Activated CD8-positive, alpha-beta memory T cell treated with anti-CD3 and anti-CD28 coated beads, Interleukin-2, amount 10 ng/mL, durations not matched to agents 7 days and 5 days (primary cell): Measurements from ENCODE around the gene KCNQ5. TPM values are rescaled to one million over a fixed set of nuclear protein-coding genes. Genes with fewer than 3 reads are reported as not detected.

Source experiments
- ATAC-seq: fragments of 150-1000 bp; cut with Tn5 transposase; one replicate; pipeline ENCODE4 v1.10.0; 2021; ENCODE audit warnings: moderate library complexity
- CTCF ChIA-PET: fragments of 350-600 bp; sonication (Branson Sonifier 250); formaldehyde crosslinking; loops from one replicate; lab custom pipeline; 2021; ENCODE audit warnings: antibody characterized with exemption; lab: Charles Lee
- DNase-seq: peaks from one replicate; pipeline ENCODE4 v3.0.0-alpha.2; 2020
- H3K27ac Mint-ChIP-seq: one replicate; pipeline ENCODE4 v1.8.0; 2021; ENCODE audit warnings: mild to moderate bottlenecking, mixed read lengths
- H3K27me3 Mint-ChIP-seq: one replicate; pipeline ENCODE4 v1.8.0; 2021; ENCODE audit warnings: mixed read lengths
- H3K36me3 Mint-ChIP-seq: one replicate; pipeline ENCODE4 v1.8.0; 2021; ENCODE audit warnings: mild to moderate bottlenecking, mixed read lengths
- H3K4me1 Mint-ChIP-seq: one replicate; pipeline ENCODE4 v1.8.0; 2021; ENCODE audit warnings: mixed read lengths
- H3K4me3 Mint-ChIP-seq: one replicate; pipeline ENCODE4 v1.8.0; 2021; ENCODE audit warnings: mild to moderate bottlenecking, moderate library complexity, mixed read lengths
- H3K9me3 Mint-ChIP-seq: one replicate; pipeline ENCODE4 v1.8.0; 2022; ENCODE audit warnings: low read depth, mixed read lengths
- total RNA-seq, 2 experiments: library from RNA; stranded (reverse); gene quantifications; one replicate each; pipeline ENCODE4 v1.2.3, GENCODE V29; 2021

The KCNQ5 gene
- total RNA-seq, 2 experiments from 2014 or later: 7.2 to 7.8 TPM

- ATAC-seq (peak; percentile 48), DNase-seq (peak; percentile 58)
- Mint-ChIP-seq H3K9me3 (no peaks in the 10 kb centered on the region), H3K36me3 (peaks cover 10% of the 10 kb centered on the region), H3K27me3 (peaks cover 29% of the 10 kb centered on the region), H3K4me3 (peak overlapping the region; percentile 82), H3K27ac (peak overlapping the region; percentile 88), H3K4me1 (peaks cover 59% of the 10 kb centered on the region)
- CTCF ChIA-PET: interaction anchor here (1.0 to 5.9 kb wide), 8 partner anchors 10 to 1031 kb away, joined by 3 to 64 read pairs (median 4); no protein-coding TSS in a partner anchor
Observed at GRCh38 chr6:72622094-72622940, 453 bp downstream of the KCNQ5 start.

GRCh38 chr6:72623808-72624207, 1.9 kb downstream of the KCNQ5 start:
- Mint-ChIP-seq H3K4me1 (peaks cover 58% of the 10 kb centered on the region), H3K4me3 (peak overlapping the region; percentile 82), H3K27ac (no peak overlapping the region), H3K9me3 (no peaks in the 10 kb centered on the region), H3K27me3 (peaks cover 26% of the 10 kb centered on the region), H3K36me3 (peaks cover 13% of the 10 kb centered on the region)
- CTCF ChIA-PET: interaction anchor here (2.1 to 5.9 kb wide), 3 partner anchors 11 to 506 kb away, joined by 5 to 64 read pairs (median 7); no protein-coding TSS in a partner anchor
- ATAC-seq (no peak), DNase-seq (no peak)

- no peak overlapping the region for H3K4me3 Mint-ChIP-seq
- H3K27me3 Mint-ChIP-seq: peaks cover 26% of the 10 kb centered on the region
- peaks cover 54% of the 10 kb centered on the region for H3K4me1 Mint-ChIP-seq
- DNase-seq (no peak), ATAC-seq (no peak)
- no peaks in the 10 kb centered on the region for H3K9me3 Mint-ChIP-seq
- H3K27ac Mint-ChIP-seq: no peak overlapping the region
- CTCF ChIA-PET: interaction anchor here (0.9 to 2.1 kb wide), 2 partner anchors 8 to 506 kb away, joined by 4 to 8 read pairs; no protein-coding TSS in a partner anchor
- peaks cover 14% of the 10 kb centered on the region for H3K36me3 Mint-ChIP-seq
Observed at GRCh38 chr6:72624557-72625160, 2.8 kb downstream of the KCNQ5 start.

- peaks cover 40% of the 10 kb centered on the region for H3K4me1 Mint-ChIP-seq
- H3K4me3 Mint-ChIP-seq: no peak overlapping the region
- ATAC-seq (no peak), DNase-seq (no peak)
- peaks cover 15% of the 10 kb centered on the region for H3K27me3 Mint-ChIP-seq
- peak overlapping the region; percentile 4 for H3K27ac Mint-ChIP-seq
- H3K9me3 Mint-ChIP-seq: no peaks in the 10 kb centered on the region
- H3K36me3 Mint-ChIP-seq: peaks cover 15% of the 10 kb centered on the region
- CTCF ChIA-PET: interaction anchor here (2.1 kb wide), 1 partner anchor 9 kb away, joined by 8 read pairs; no protein-coding TSS in a partner anchor
Observed at GRCh38 chr6:72626126-72626525, 4.3 kb downstream of the KCNQ5 start.

- Mint-ChIP-seq H3K4me1 (peaks cover 39% of the 10 kb centered on the region), H3K27ac (no peak overlapping the region), H3K9me3 (peaks cover 3% of the 10 kb centered on the region), H3K36me3 (peaks cover 20% of the 10 kb centered on the region), H3K27me3 (peaks cover 14% of the 10 kb centered on the region), H3K4me3 (no peak overlapping the region)
- CTCF ChIA-PET: no interaction called here
- DNase-seq: no peak
- ATAC-seq: no peak
Observed at GRCh38 chr6:72627539-72627938, 5.7 kb downstream of the KCNQ5 start.

GRCh38 chr6:72631480-72631879, 9.6 kb downstream of the KCNQ5 start:
- CTCF ChIA-PET: no interaction called here
- Mint-ChIP-seq H3K36me3 (peaks cover 22% of the 10 kb centered on the region), H3K4me1 (peaks cover 8% of the 10 kb centered on the region), H3K9me3 (peaks cover 3% of the 10 kb centered on the region), H3K27me3 (no peaks in the 10 kb centered on the region), H3K4me3 (no peak overlapping the region), H3K27ac (no peak overlapping the region)
- no peak for DNase-seq
- no peak for ATAC-seq

GRCh38 chr6:72635636-72636035, 13.8 kb downstream of the KCNQ5 start:
- no peak for ATAC-seq
- Mint-ChIP-seq H3K36me3 (peaks cover 15% of the 10 kb centered on the region), H3K4me3 (no peak overlapping the region), H3K9me3 (peaks cover 3% of the 10 kb centered on the region), H3K4me1 (no peaks in the 10 kb centered on the region), H3K27me3 (no peaks in the 10 kb centered on the region), H3K27ac (no peak overlapping the region)
- no peak for DNase-seq
- CTCF ChIA-PET: interaction anchor here (1.7 kb wide), 1 partner anchor 13 kb away, joined by 7 read pairs; no protein-coding TSS in a partner anchor

GRCh38 chr6:72636215-72636614, 14.4 kb downstream of the KCNQ5 start:
- H3K4me1 Mint-ChIP-seq: no peaks in the 10 kb centered on the region
- no peak for ATAC-seq
- H3K4me3 Mint-ChIP-seq: no peak overlapping the region
- CTCF ChIA-PET: interaction anchor here (1.0 kb wide), 1 partner anchor 17 kb away, joined by 3 read pairs; no protein-coding TSS in a partner anchor
- H3K36me3 Mint-ChIP-seq: peaks cover 13% of the 10 kb centered on the region
- no peaks in the 10 kb centered on the region for H3K27me3 Mint-ChIP-seq
- H3K27ac Mint-ChIP-seq: no peak overlapping the region
- H3K9me3 Mint-ChIP-seq: peaks cover 3% of the 10 kb centered on the region
- no peak for DNase-seq

- CTCF ChIA-PET: interaction anchor here (1.0 kb wide), 1 partner anchor 17 kb away, joined by 3 read pairs; no protein-coding TSS in a partner anchor
- Mint-ChIP-seq H3K27me3 (no peaks in the 10 kb centered on the region), H3K9me3 (no peaks in the 10 kb centered on the region), H3K4me1 (no peaks in the 10 kb centered on the region), H3K4me3 (no peak overlapping the region), H3K36me3 (peaks cover 11% of the 10 kb centered on the region), H3K27ac (no peak overlapping the region)
- DNase-seq (no peak), ATAC-seq (no peak)
Observed at GRCh38 chr6:72636786-72637185, 14.9 kb downstream of the KCNQ5 start.

- CTCF ChIA-PET: no interaction called here
- ATAC-seq: no peak
Observed at GRCh38 chr6:72639920-72640614, 18.2 kb downstream of the KCNQ5 start.

GRCh38 chr6:72640615-72640930, 18.7 kb downstream of the KCNQ5 start:
- peaks cover 2% of the 10 kb centered on the region for H3K36me3 Mint-ChIP-seq
- H3K27me3 Mint-ChIP-seq: no peaks in the 10 kb centered on the region
- no peaks in the 10 kb centered on the region for H3K4me1 Mint-ChIP-seq
- ATAC-seq (no peak), DNase-seq (no peak)
- no peaks in the 10 kb centered on the region for H3K9me3 Mint-ChIP-seq
- CTCF ChIA-PET: no interaction called here
- no peak overlapping the region for H3K4me3 Mint-ChIP-seq
- H3K27ac Mint-ChIP-seq: no peak overlapping the region

More at GRCh38 chr6:72639920-72640614, 18.2 kb downstream of the KCNQ5 start:
- peaks cover 2% of the 10 kb centered on the region for H3K36me3 Mint-ChIP-seq
- H3K9me3 Mint-ChIP-seq: no peaks in the 10 kb centered on the region
- H3K4me1 Mint-ChIP-seq: no peaks in the 10 kb centered on the region
- no peak overlapping the region for H3K4me3 Mint-ChIP-seq
- no peak for DNase-seq
- no peak overlapping the region for H3K27ac Mint-ChIP-seq
- no peaks in the 10 kb centered on the region for H3K27me3 Mint-ChIP-seq

GRCh38 chr6:72642435-72642834, 20.6 kb downstream of the KCNQ5 start:
- peaks cover 4% of the 10 kb centered on the region for H3K36me3 Mint-ChIP-seq
- no peak for DNase-seq
- no peaks in the 10 kb centered on the region for H3K27me3 Mint-ChIP-seq
- H3K4me1 Mint-ChIP-seq: peaks cover 2% of the 10 kb centered on the region
- CTCF ChIA-PET: no interaction called here
- ATAC-seq: no peak
- no peaks in the 10 kb centered on the region for H3K9me3 Mint-ChIP-seq
- H3K4me3 Mint-ChIP-seq: no peak overlapping the region
- H3K27ac Mint-ChIP-seq: no peak overlapping the region

- Mint-ChIP-seq H3K4me3 (no peak overlapping the region), H3K27me3 (no peaks in the 10 kb centered on the region), H3K36me3 (peaks cover 4% of the 10 kb centered on the region), H3K4me1 (peaks cover 2% of the 10 kb centered on the region), H3K9me3 (no peaks in the 10 kb centered on the region), H3K27ac (no peak overlapping the region)
- CTCF ChIA-PET: no interaction called here
- ATAC-seq (no peak), DNase-seq (no peak)
Observed at GRCh38 chr6:72643214-72643613, 21.4 kb downstream of the KCNQ5 start.
